HL-60 (cell line): ENCODE measurements around the gene GRB10.

Experiments used
- GABPA ChIP-seq: IDR thresholded peaks from 2 replicates; pipeline ENCODE4 v1.6.1; 2012; ENCODE audit warnings: low read depth
- POLR2AphosphoS5 ChIP-seq: IDR thresholded peaks from 2 replicates; pipeline ENCODE4 v1.6.1; 2012; ENCODE audit warnings: low read depth
- TF ChIP-seq, protein P1 (sequence below): IDR thresholded peaks from one replicate; pipeline ENCODE4 v1.5.1; 2011; ENCODE audit warnings: low read length, control low read depth, inconsistent platforms; ENCODE audit not compliant: insufficient read depth
- TF ChIP-seq, protein P2 (sequence below): IDR thresholded peaks from 2 replicates; pipeline ENCODE4 v1.6.1; 2012; ENCODE audit warnings: low read depth; ENCODE audit not compliant: insufficient replicate concordance

DNA sequence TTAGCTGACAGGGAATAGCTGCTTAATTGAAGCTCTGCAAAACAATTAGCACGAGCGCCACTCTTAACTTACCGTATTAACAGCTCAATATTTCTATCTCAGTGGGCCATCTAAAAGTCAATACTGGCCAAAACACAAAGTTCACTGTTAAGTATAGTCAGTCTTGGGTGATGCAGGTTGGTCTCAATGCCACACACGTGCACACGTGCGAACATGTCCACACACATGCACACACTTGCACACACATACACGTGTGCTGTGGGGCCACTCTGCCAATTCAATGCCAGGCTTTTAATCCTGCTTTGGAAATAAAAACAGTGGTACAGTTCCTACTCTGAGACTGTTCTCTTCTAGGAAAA is 105.1 kb downstream of the GRB10 start:
- TF ChIP-seq, protein P1, sequence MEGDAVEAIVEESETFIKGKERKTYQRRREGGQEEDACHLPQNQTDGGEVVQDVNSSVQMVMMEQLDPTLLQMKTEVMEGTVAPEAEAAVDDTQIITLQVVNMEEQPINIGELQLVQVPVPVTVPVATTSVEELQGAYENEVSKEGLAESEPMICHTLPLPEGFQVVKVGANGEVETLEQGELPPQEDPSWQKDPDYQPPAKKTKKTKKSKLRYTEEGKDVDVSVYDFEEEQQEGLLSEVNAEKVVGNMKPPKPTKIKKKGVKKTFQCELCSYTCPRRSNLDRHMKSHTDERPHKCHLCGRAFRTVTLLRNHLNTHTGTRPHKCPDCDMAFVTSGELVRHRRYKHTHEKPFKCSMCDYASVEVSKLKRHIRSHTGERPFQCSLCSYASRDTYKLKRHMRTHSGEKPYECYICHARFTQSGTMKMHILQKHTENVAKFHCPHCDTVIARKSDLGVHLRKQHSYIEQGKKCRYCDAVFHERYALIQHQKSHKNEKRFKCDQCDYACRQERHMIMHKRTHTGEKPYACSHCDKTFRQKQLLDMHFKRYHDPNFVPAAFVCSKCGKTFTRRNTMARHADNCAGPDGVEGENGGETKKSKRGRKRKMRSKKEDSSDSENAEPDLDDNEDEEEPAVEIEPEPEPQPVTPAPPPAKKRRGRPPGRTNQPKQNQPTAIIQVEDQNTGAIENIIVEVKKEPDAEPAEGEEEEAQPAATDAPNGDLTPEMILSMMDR: no peak
- TF ChIP-seq, protein P2, sequence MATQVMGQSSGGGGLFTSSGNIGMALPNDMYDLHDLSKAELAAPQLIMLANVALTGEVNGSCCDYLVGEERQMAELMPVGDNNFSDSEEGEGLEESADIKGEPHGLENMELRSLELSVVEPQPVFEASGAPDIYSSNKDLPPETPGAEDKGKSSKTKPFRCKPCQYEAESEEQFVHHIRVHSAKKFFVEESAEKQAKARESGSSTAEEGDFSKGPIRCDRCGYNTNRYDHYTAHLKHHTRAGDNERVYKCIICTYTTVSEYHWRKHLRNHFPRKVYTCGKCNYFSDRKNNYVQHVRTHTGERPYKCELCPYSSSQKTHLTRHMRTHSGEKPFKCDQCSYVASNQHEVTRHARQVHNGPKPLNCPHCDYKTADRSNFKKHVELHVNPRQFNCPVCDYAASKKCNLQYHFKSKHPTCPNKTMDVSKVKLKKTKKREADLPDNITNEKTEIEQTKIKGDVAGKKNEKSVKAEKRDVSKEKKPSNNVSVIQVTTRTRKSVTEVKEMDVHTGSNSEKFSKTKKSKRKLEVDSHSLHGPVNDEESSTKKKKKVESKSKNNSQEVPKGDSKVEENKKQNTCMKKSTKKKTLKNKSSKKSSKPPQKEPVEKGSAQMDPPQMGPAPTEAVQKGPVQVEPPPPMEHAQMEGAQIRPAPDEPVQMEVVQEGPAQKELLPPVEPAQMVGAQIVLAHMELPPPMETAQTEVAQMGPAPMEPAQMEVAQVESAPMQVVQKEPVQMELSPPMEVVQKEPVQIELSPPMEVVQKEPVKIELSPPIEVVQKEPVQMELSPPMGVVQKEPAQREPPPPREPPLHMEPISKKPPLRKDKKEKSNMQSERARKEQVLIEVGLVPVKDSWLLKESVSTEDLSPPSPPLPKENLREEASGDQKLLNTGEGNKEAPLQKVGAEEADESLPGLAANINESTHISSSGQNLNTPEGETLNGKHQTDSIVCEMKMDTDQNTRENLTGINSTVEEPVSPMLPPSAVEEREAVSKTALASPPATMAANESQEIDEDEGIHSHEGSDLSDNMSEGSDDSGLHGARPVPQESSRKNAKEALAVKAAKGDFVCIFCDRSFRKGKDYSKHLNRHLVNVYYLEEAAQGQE: no peak
- no peak for TF ChIP-seq POLR2AphosphoS5
- TF ChIP-seq GABPA: no peak
